ENCODE results near the gene MPRIP.
"Not testable (repeated sequence)": the region's sequence is repeated elsewhere in the genome, so short reads cannot be mapped to it uniquely, and the experiment has no call there.

Gene MPRIP

DNA sequence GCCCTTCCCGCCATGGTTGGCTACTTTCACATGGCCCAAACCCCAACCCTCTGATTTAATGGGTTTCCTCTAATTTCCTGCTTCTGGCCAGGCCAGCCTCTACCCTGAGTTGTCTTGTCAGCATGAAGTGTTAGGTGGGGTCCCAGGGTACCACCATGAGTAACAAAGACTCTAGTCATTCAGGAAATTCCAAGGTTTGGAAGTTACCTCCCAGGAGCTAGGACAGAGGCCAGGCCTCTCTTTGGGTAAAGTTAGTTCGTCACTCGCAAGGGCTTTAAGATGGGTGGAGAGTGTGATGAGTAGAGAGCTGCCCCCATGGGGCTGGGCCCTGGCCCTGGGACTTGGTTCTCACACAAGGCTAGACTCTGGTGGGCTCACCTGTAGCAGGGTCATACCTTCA, 109.3 kb downstream of the MPRIP start:
- no peak for FAIRE-seq

DNA sequence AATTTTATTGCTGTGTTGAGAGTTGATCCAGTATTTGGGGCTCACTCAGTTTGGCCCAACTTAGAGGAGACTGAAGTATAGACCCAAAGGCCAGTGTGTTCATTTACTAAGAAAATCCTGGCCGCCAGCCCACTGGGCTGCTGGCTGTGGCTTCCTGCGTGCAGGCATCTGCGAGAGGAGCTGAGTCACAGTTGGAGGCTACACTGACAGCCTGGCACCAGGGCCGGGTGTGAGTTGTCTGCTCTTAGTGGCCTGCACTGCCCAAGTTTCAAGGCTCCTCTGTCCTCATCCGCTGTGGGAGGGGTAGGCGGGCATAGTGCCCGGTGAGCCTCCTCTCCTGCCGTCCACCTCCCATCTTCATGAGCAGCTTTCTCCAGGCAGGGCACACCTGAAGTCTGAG, 109.7 kb downstream of the MPRIP start:
- no peak for FAIRE-seq

DNA sequence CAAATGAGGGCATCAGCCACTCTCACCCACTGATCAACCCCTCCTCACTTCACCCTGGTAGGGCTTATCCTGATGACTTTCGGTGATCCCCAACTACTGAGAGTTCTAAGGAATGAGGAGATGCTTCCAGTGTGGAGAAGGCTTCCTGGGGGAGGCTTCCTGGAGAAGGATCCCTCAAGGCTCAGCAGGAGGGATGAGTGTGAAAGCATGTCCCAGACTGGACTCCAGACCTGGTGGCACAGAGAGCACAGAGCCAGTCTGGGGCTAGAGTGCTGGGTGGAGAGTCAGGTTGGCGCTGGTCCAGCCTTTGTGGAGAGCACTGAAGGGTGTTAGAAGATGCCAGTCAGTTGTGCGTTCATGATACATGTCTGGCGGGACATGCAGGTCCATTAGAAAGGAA, 110.1 kb downstream of the MPRIP start:
- FAIRE-seq = no peak

DNA sequence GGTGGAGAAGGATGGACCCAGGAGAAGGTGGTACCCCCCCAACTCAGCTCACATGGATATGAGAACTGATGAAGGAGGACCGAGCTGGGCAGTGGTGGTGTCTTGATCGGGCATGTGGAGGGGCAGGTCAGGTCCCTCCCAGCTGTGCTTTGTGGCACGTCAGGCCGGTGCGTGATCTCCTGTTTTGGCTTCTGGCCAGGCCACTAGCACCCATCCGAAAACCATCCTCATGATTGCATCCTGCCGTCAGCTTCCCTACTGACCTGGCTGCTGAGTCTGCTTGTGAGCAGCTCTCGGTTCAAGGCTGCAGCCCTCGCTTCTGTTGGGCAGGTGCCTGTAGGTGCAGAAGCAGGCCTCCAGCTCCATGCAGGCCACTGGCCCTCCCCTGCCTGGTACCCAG, 110.8 kb downstream of the MPRIP start:
- no peak for FAIRE-seq

DNA sequence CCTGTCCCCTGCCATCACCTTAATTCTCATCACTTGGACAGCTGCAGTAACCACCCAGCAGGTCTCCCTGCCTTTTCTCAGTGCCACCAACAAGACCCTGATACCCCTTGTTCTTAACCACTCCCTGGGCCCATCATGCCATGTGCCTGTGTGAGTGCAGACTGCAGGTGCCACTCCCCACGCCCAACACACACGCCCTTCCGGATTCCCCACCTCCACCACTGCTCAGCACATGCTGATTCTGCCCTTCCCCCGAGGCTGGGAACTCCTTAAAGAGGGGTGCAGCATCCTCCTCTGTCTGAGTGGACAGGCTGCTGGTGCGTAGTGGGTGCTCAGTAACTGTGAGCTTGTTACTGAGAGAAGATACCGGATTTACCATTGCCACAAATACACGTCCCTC, 111.5 kb downstream of the MPRIP start:
- FAIRE-seq = no peak

DNA sequence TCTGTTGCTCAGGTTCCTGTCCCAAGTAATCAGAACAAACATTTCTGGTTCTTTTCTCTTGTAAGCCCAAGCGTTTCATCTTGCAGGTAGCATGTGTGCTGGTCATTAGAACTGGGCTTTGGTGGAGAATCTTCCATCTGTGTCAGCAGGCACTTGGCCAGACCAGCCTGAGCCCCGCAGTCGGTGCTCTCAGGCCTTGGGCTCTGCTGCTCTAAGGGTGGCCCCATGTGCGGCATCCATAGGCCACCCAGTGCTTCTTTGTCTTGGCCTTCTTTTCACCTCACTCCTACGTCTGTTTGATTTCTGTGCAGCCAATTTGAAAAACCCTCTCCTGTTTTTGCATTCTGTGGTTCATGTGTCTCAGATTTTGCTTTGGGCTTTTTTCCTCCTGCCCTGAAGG, 112.3 kb downstream of the MPRIP start:
- FAIRE-seq = no peak

DNA sequence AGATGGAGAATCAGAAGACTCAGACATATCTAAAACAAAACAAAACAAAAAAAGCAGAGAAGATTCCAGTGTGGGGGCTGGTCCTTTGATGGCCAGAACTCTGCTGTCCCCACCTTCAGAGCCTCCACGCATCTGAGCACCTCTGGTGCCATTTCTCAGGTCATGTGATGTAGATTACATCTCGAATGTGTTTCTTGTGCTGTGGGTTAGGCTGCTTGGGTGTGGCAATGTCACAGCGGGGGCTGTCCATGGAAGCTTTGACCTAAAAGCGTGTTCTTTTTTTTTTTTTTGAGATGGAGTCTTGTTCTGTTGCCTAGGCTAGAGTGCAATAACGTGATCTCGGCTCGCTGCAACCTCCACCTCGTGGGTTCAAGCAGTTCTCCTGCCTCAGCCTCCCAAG, 112.7 kb downstream of the MPRIP start:
- no peak for FAIRE-seq

DNA sequence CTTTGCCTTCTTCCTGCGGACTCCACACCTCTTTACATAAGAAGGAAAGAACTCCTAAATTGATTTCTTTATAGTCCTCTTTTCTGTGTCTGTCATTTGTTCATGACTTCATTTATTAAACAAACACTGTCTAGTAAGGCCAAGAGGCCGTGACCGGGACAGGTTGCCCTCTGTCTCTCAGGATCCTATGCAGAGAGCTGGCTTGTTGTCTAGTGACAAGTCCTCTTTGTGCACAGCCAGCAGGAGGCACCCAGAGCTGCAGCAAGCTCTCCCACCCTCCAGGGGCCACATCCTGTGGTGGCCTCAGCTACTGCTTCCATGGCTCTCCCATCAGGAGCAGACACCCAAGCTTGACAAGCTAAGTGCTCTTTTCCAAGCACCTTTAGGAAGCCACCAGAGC, 113.3 kb downstream of the MPRIP start:
- no peak for FAIRE-seq

DNA sequence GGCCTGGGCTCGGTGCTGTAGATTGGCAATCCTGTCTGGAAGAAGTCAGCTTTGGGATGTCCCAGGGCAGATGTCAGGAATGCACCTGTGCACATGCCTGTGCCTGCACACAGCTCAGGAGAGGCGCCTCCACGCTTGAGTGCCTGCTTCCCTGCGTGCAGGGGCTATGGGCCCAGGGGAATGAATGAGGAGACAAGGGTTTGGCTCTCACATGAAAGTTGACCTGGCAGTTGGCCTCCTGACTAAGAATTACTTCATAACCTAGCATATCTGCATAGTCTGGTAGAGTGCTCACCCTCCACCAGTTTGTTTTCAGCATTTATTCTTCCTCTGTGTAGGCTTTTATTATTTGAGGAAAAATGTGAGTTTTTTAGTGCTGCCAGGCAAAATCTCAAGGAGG, 113.8 kb downstream of the MPRIP start:
- no peak for FAIRE-seq

DNA sequence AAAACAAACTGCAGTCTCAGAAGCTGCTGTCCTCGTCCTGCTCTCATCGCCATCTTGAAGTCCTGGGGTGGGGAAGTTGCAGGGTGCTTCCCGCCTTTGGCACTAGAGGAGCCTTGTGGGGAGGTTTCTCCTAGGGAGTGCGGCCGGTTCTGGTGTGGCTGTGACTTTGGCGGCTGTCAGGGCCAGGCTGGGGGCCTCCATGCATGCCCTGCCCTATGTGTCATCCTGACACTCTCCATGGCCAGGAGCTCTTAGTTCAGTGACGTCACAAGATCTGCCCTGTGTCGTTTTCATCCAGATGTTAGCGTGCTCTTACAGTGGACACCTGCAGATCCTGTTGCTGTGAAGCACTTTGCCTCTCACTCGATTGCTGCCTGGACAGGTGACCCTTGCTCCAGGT, 114.3 kb downstream of the MPRIP start:
- no peak for FAIRE-seq

DNA sequence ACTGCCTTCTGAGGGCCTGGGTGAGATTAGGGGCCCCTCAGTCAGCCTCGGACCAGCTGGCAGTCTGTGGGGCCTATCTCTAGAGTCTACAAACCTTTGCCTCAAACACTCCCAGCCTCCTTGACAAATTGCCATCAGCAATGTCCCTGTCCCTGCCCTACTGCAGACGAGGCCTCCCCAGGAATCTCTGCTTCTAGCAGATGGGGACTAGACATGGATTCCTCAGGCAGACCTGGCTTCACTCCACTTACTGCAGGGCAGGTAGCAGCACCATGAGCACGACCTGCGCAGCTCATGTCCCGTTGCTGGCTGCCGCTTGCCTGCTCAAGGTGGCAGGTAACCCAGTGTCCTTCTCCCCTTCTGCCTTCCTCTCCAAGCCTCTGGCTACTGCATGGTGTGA, 114.8 kb downstream of the MPRIP start:
- no peak for FAIRE-seq

DNA sequence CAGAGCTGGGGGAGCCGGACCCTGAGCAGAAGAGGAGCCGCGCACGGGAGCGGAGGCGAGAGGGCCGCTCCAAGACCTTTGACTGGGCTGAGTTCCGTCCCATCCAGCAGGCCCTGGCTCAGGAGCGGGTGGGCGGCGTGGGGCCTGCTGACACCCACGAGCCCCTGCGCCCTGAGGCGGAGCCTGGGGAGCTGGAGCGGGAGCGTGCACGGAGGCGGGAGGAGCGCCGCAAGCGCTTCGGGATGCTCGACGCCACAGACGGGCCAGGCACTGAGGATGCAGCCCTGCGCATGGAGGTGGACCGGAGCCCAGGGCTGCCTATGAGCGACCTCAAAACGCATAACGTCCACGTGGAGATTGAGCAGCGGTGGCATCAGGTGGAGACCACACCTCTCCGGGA, 116.2 kb downstream of the MPRIP start:
- not testable (repeated sequence) for FAIRE-seq

DNA sequence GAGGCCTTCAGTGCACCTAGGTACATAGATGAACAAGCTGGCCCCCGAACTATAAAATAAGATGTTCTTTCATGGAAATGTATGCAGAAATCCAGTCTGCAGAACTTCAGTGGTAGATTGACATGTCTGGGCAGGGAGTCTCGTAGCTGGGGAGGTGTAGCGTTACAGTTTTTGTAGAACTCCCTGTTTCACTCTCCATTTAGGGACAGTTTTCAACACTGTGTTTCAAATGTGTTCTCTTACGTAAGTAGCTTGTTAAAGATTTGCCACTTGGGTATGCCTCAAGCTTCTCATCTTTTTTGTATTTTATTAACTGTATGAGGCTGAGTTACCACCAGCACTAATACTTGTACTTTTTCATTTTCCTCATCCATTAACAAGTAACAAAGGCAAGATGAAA, 117.3 kb downstream of the MPRIP start:
- no peak for FAIRE-seq

DNA sequence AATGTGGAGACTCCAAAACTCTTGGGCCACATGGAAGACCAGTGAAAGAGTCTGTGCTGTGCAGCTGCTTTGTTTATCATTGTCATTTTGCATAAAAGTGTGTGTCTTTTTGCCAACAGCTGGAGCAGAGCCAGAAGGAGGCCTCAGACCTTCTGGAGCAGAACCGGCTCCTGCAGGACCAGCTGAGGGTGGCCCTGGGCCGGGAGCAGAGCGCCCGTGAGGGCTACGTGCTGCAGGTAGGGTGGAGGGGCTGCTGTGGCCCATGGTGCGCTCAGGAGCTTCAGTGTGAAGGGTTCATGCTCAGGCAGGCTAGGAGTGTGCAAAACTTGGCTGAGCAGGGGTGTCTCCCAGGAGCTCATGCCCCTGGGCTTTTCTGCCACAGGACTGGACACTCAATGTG, 118.9 kb downstream of the MPRIP start:
- FAIRE-seq = no peak

DNA sequence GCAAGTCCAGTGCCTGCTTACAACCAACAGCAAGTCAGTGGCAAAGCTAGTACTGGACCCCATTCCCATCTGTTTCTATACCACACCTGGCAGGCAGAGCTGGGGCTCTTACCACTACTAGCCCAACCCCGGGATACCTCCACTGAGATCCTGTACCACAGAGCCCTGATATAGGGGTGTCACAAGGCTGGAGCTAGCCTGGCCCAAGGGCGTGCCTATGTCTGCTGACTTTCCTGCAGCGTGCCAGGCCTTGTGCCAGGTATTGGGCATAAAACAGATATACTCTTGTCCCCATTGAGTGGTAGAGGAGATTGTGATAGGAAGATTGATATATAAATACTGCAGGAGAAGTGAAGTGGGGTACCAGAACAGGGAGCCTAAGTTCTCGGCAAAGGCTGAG, 119.5 kb downstream of the MPRIP start:
- no peak for FAIRE-seq

DNA sequence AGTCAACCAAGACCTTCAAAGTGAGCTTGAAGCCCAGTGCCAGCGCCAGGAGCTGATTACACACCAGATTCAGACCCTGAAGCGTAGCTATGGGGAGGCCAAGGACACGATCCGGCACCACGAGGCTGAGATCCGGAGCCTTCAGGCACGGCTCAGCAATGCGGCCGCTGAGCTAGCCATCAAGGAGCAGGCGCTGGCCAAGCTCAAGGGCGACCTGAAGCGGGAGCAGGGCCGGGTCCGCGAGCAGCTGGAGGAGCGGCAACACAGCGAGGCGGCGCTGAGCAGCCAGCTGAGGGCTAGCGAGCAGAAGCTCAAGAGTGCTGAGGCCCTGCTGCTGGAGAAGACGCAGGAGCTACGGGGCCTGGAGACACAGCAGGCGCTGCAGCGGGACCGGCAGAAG, 121.9 kb downstream of the MPRIP start:
- no peak for FAIRE-seq

DNA sequence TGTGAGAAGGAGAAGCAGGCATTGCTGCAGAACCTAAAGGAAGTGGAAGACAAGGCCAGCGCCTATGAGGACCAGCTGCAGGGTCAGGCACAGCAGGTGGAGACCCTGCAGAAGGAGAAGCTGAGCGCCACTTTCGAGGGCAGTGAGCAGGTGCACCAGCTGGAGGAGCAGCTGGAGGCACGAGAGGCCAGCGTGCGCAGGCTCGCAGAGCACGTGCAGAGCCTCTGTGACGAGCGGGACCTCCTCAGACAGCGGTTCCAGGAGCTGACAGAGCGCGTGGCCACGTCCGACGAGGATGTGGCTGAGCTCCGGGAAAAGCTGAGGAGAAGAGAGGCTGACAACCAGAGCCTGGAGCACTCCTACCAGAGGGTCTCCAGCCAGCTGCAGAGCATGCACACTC, 122.4 kb downstream of the MPRIP start:
- FAIRE-seq = no peak

DNA sequence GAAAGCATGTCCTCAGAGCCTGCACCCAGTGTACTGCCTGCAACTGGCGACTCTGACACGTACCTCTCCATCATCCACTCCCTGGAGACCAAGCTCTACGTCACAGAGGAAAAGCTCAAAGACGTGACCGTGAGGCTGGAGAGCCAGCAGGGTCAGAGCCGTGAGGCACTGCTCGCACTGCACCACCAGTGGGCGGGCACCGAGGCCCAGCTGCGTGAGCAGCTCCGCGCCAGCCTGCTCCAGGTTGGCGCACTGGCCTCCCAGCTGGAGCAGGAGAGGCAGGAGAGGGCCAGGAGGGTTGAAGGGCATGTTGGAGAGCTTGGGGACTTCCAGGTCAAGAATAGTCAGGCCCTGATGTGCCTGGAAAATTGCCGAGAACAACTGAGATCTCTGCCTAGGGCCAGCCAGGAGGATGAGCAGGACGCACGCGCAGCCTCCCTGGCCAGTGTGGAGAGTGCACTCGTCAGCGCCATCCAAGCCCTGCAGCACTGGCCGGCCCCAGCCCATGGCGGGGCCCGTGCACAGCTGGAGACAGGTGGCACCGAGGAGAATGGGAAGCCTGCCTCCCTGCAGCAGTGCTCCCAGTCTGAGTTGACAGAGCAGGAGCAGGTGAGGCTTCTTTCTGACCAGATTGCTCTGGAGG, 123.5 kb downstream of the MPRIP start:
- no peak for FAIRE-seq

DNA sequence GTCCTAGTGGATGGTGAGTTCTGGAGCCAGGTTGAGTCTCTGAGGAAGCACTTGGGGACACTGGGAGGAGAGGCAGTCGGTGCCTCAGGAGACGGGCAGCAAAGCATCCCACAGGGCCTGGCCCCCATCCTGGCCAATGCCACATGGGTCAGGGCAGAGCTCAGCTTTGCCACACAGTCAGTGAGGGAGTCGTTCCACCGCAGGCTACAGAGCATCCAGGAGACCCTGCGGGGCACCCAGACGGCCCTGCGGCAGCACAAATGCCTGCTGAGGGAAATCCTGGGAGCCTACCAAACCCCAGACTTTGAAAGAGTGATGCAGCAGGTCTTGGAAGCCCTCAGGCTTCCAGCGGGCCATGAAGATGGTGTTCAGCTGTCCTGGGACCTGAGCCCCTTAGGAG, 124.2 kb downstream of the MPRIP start:
- no peak for FAIRE-seq

DNA sequence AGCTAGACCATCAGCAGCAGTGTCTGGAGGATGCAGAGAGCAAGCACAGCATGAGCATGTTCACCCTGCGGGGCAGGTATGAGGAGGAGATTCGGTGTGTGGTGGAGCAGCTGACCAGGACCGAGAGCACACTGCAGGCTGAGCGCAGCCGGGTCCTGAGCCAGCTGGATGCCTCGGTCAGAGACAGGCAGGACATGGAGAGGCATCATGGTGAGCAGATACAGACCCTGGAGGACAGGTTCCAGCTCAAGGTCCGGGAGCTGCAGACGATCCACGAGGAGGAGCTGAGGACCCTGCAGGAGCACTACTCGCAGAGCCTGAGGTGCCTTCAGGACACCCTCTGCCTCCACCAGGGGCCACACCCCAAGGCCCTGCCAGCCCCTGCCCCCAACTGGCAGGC, 125.1 kb downstream of the MPRIP start:
- no peak for FAIRE-seq

DNA sequence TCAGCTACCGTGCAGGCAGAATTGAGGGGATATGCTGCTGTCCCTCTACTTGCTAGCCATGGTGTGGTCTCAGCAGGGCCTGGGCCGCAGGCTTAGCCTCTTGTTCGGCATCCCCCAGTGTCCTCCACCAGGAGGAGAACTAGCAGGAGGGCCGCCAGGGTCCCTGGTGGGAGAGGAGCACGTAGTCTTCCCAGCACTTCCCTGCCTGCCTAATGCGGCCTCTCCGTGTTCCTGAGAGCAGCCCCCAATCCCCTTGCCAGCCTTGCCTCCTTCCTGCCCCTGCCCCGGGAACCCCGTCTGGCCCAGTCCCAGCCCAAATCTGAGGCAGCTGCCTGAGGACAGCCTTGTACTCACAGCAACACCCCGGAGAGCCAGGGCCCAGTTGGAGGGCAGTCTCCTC, 125.7 kb downstream of the MPRIP start:
- no peak for FAIRE-seq

DNA sequence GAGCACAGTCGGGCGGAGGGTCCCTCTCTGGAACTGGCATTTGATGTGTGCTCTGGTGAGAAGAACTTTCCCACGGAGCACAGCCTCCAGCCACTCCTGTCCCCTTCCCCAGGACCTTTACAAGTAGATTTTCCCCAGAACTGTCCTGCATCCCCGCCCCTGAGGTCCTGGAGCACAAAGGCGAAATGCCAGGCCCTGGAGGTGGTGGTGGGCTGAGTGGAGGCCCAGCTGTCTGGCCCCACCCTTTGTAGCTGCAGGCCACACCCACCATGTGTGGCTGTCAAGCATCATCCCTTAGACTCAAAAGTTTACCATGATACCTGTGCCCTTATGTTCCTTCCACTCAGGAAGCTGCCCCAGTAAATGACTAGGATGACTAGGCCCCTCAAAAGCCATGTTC, 126.1 kb downstream of the MPRIP start:
- FAIRE-seq = no peak

DNA sequence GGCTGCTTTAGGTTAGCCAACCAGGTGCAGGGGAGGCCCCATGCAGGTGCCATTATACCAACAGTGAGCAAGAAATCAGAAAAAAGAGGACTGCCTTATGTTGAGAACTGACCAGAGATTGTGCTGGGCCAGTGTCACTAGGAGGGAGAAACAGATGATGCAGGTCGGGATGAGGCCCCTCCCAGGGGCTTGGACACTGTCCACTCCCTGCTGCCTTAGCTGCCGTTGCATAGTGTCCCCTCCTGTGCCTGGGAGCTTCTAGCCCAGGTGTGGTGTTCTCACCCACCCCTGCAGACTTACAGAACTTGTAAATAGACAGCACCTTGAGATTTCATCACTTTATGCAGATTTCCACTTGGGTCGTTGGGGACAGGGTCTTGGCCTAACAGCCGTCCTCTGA, 127.1 kb downstream of the MPRIP start:
- no peak for FAIRE-seq

DNA sequence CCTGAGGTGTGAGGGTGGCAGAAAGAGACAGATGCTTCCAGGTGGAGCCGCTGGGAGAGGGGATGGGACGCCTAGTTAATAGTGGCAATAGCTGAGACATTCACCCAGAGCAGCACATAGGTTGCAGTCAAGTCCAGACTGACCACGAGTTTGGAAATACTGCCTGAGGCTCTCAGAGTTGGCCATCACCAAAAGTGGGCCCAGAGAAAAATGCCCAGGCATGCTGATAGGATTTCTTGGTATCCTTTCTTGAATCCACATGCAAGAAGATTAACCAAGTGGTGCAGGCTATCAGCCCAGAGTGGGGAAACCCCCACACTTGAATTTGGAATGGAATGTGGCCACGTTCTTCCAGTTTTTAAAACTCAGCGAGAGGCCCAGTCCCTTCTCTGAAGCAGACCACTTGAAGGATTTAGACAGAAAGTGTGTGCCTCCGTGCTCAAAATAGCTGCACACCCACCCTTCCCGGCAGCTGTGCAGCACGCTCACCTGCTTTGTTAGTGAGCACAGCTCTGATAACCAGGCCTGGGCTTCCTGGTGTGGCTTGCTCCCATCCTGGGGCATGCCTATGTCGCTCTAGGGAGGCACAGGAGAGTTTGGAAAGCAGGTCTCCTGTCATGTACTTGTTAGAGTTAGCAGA, 128.2 kb downstream of the MPRIP start:
- no peak for FAIRE-seq

DNA sequence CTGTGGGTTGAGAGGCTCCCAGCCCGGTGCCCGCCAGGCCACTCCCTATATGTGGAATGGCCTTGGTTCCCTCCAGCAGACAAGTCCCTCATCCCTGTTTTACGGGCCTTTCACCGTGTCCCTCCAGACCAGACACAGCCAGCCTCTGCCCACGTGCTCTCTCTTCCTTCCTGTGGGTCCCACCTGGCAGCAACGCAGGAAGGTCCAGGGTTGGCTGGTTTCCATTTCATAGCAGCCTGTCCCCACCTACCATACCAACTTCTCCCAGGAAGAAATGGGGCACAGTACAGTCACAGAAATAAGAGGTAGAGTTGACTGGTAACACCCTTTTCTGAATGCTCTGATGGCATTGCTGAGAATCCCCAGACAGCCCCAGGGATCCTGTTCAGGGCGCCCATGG, 128.9 kb downstream of the MPRIP start:
- FAIRE-seq = no peak
